AG04449 (cell line): ENCODE data around the gene TRIM33.
A peak's percentile ranks its signal among the peaks of the same experiment; 100 is the strongest.

Experiments used
- CTCF ChIA-PET: fragments of 350-600 bp; formaldehyde crosslinking; extraction: SDS; loops from one replicate; lab custom pipeline; 2021; ENCODE audit warnings: antibody characterized with exemption; lab: Yijun Ruan, JAX
- POLR2A ChIA-PET: fragments of 400-600, 350-600 bp; formaldehyde crosslinking; extraction: SDS; loops from one replicate; lab custom pipeline; 2020; ENCODE audit warnings: antibody characterized with exemption, inconsistent platforms; lab: Yijun Ruan, JAX
- DNase-seq: peaks from one replicate; pipeline ENCODE4 v3.0.0-alpha.2; 2010; ENCODE audit warnings: low read depth, low spot score
- H3K4me3 ChIP-seq: 2 replicates; pipeline ENCODE4 v1.5.1; 2011; ENCODE audit warnings: low read depth, mild to moderate bottlenecking, control low read depth, low read length
- CTCF ChIP-seq: IDR thresholded peaks from one replicate; pipeline ENCODE4 v1.5.1; 2011; ENCODE audit warnings: mild to moderate bottlenecking, moderate library complexity, low read length, control low read depth, inconsistent platforms; ENCODE audit not compliant: insufficient read depth; ENCODE audit errors: missing control alignments

TRIM33 gene

GRCh38 chr1:114352797-114353196, 158.2 kb downstream of the TRIM33 start:
- no peak for DNase-seq
- ChIA-PET POLR2A (no interaction called here), CTCF (interaction anchor here (0.8 to 1.6 kb wide), 6 partner anchors 10 to 378 kb away, joined by 3 to 6 read pairs (median 4); partner anchors contain the start of gene OLFML3)
- TF ChIP-seq CTCF = no peak
- H3K4me3 ChIP-seq = no peak overlapping the region

- ChIA-PET POLR2A (no interaction called here), CTCF (interaction anchor here (3.3 kb wide), 1 partner anchor 77 kb away, joined by 11 read pairs; no protein-coding TSS in a partner anchor)
- TF ChIP-seq CTCF = no peak
- no peak for DNase-seq
- no peak overlapping the region for H3K4me3 ChIP-seq
These were observed 160.1 kb downstream of the TRIM33 start for GRCh38 chr1:114350731-114351445.

GRCh38 chr1:114349891-114350605, 161.0 kb downstream of the TRIM33 start:
- ChIA-PET CTCF (interaction anchor here (1.3 to 8.4 kb wide), 5 partner anchors 23 to 372 kb away, joined by 3 to 103 read pairs (median 33); partner anchors contain the start of gene OLFML3), POLR2A (no interaction called here)
- TF ChIP-seq CTCF = no peak
- no peak for DNase-seq
- H3K4me3 ChIP-seq = no peak overlapping the region

GRCh38 chr1:114347431-114348209, 163.4 kb downstream of the TRIM33 start:
- ChIA-PET CTCF (interaction anchor here (0.7 to 8.4 kb wide), 51 partner anchors 7 to 765 kb away, joined by 3 to 103 read pairs (median 5); partner anchors contain the start of genes AMPD1, DENND2C, NRAS and OLFML3), POLR2A (interaction anchor here (0.7 kb wide), 1 partner anchor 40 kb away, joined by 3 read pairs; no protein-coding TSS in a partner anchor)
- no peak overlapping the region for H3K4me3 ChIP-seq
- no peak for DNase-seq
- TF ChIP-seq CTCF = no peak

- ChIA-PET CTCF (interaction anchor here (0.6 to 8.4 kb wide), 60 partner anchors 8 to 766 kb away, joined by 3 to 103 read pairs (median 5); partner anchors contain the start of genes AMPD1, DENND2C, NRAS and OLFML3), POLR2A (interaction anchor here (0.7 kb wide), 1 partner anchor 41 kb away, joined by 3 read pairs; no protein-coding TSS in a partner anchor)
- peak overlapping the region; percentile 42 for H3K4me3 ChIP-seq
- TF ChIP-seq CTCF = peak; percentile 100
- DNase-seq = peak; percentile 33
These were observed 164.4 kb downstream of the TRIM33 start for GRCh38 chr1:114346480-114347029.
